Measurements from ENCODE around the gene PIP4K2C.

DNA sequence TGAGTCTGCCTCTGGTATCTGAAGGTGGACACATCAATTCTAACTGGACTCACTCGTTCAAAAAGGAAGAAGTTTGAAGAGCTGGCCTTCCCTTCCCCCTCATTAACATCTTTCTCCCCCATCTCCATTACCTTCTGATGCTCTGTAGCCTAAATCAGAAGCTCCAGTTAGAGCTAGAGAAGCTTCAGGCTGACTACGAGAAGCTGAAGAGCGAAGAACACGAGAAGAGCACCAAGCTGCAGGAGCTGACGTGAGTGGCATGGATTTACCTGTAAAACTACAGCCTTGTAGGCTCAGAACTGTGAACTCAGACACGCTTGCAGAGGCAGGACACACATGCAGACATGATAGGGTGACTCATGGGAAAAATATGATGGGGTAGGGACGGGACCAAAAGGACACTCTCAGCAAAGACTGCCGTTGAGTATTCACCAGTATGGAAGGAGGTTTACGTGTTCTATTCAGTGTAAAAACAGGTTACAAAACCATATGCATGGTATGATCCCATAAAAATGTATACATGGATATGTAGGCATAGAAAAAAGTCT lies 14.3 kb upstream of the PIP4K2C start:
- TF ChIP-seq CTCF (IDR thresholded peaks at IDR 0.05; ENCODE audit: low read length) (no peak), EZH2 (optimal IDR thresholded peaks at IDR 0.05; ENCODE audit: low read depth, low read length) (no peak)

Measured in MM.1S (cell line).